Fibroblast of skin of right biceps (primary cell): ENCODE data around the gene WIPF1.
"Not testable (repeated sequence)": the region's sequence is repeated elsewhere in the genome, so short reads cannot be mapped to it uniquely, and the experiment has no call there.

ENCODE experiments used
- DNase-seq: peaks from one replicate; pipeline ENCODE4 v3.0.0-alpha.2; 2013

WIPF1 gene

GRCh38 chr2:174570318-174570958, 27.2 kb downstream of the WIPF1 start:
- no peak for DNase-seq

GRCh38 chr2:174569678-174570077, 27.9 kb downstream of the WIPF1 start:
- no peak for DNase-seq

- no peak for DNase-seq
These were observed 29.2 kb downstream of the WIPF1 start for GRCh38 chr2:174568425-174568824.

- DNase-seq: no peak
These were observed 30.7 kb downstream of the WIPF1 start for GRCh38 chr2:174566871-174567270.

- DNase-seq: no peak
These were observed 33.9 kb downstream of the WIPF1 start for GRCh38 chr2:174563530-174564282.

- no peak for DNase-seq
These were observed 35.6 kb downstream of the WIPF1 start for GRCh38 chr2:174561972-174562370.

- no peak for DNase-seq
These were observed 36.2 kb downstream of the WIPF1 start for GRCh38 chr2:174561283-174561971.

GRCh38 chr2:174560737-174561136, 36.9 kb downstream of the WIPF1 start:
- DNase-seq: no peak

- no peak for DNase-seq
These were observed 41.6 kb downstream of the WIPF1 start for GRCh38 chr2:174555998-174556397.

- no peak for DNase-seq
These were observed 43.0 kb downstream of the WIPF1 start for GRCh38 chr2:174554529-174555150.

- no peak for DNase-seq
These were observed 43.7 kb downstream of the WIPF1 start for GRCh38 chr2:174553811-174554493.

GRCh38 chr2:174552880-174553279, 44.7 kb downstream of the WIPF1 start:
- peak; percentile 16 for DNase-seq

- DNase-seq: no peak
These were observed 45.9 kb downstream of the WIPF1 start for GRCh38 chr2:174551697-174552096.

- DNase-seq: not testable (repeated sequence)
These were observed 49.0 kb downstream of the WIPF1 start for GRCh38 chr2:174548646-174549045.

GRCh38 chr2:174548021-174548420, 49.6 kb downstream of the WIPF1 start:
- not testable (repeated sequence) for DNase-seq

- peak; percentile 38 for DNase-seq
These were observed 50.8 kb downstream of the WIPF1 start for GRCh38 chr2:174546519-174547506.

GRCh38 chr2:174545240-174545639, 52.4 kb downstream of the WIPF1 start:
- DNase-seq: no peak

- no peak for DNase-seq
These were observed 52.8 kb downstream of the WIPF1 start for GRCh38 chr2:174544802-174545201.

- DNase-seq: no peak
These were observed 53.4 kb downstream of the WIPF1 start for GRCh38 chr2:174544156-174544555.

GRCh38 chr2:174540893-174541292, 56.7 kb downstream of the WIPF1 start:
- no peak for DNase-seq
